Right renal pelvis (tissue), 4 donors: ENCODE data around the gene NUAK2. TPM values are rescaled to one million over a fixed set of nuclear protein-coding genes. Genes with fewer than 3 reads are reported as not detected.

Experiments used
- DNase-seq, 4 donors: peaks; one replicate each; pipeline ENCODE4 v3.0.0-alpha.2; 2013; ENCODE audit warnings: low read depth in 4 of 4, low spot score in 3 of 4, missing footprints in 1 of 4
- polyA plus RNA-seq, 4 donors: library from polyadenylated mRNA; unstranded; fragments of 120-200 nt; gene quantifications; one replicate each; pipeline ENCODE4 v1.2.1, GENCODE V29; 2013; ENCODE audit not compliant: insufficient read length in 4 of 4

Gene NUAK2
- polyA plus RNA-seq, 4 donors: 7.6 to 12.5 (median 11.1) TPM

- DNase-seq: no peak
Observed at GRCh38 chr1:205275916-205276688, 45.4 kb downstream of the NUAK2 start.

- DNase-seq: no peak
Observed at GRCh38 chr1:205275133-205275532, 46.4 kb downstream of the NUAK2 start.

GRCh38 chr1:205274041-205274691 is 47.4 kb downstream of the NUAK2 start:
- peak in 1 of 4 donors; percentile 53 for DNase-seq

GRCh38 chr1:205273551-205273982 is 48.0 kb downstream of the NUAK2 start:
- peak; percentile 62 to 82 (median 68) for DNase-seq

- no peak for DNase-seq
Observed at GRCh38 chr1:205272536-205272935, 49.0 kb downstream of the NUAK2 start.

- no peak for DNase-seq
Observed at GRCh38 chr1:205271745-205272144, 49.8 kb downstream of the NUAK2 start.

GRCh38 chr1:205271277-205271676 is 50.3 kb downstream of the NUAK2 start:
- DNase-seq: no peak

- no peak for DNase-seq
Observed at GRCh38 chr1:205270764-205271163, 50.8 kb downstream of the NUAK2 start.

GRCh38 chr1:205270271-205270670 is 51.3 kb downstream of the NUAK2 start:
- no peak for DNase-seq

GRCh38 chr1:205269711-205270110 is 51.8 kb downstream of the NUAK2 start:
- DNase-seq: no peak

GRCh38 chr1:205268846-205269680 is 52.5 kb downstream of the NUAK2 start:
- DNase-seq: no peak

- DNase-seq: no peak
Observed at GRCh38 chr1:205267306-205267902, 54.1 kb downstream of the NUAK2 start.

GRCh38 chr1:205266611-205267305 is 54.8 kb downstream of the NUAK2 start:
- no peak for DNase-seq

- DNase-seq: no peak
Observed at GRCh38 chr1:205263580-205264190, 57.9 kb downstream of the NUAK2 start.

GRCh38 chr1:205262731-205263171 is 58.8 kb downstream of the NUAK2 start:
- no peak for DNase-seq

GRCh38 chr1:205261946-205262691 is 59.4 kb downstream of the NUAK2 start:
- no peak for DNase-seq

- DNase-seq: no peak
Observed at GRCh38 chr1:205260948-205261732, 60.4 kb downstream of the NUAK2 start.

- DNase-seq: no peak
Observed at GRCh38 chr1:205259998-205260397, 61.5 kb downstream of the NUAK2 start.
